Epithelial cell of proximal tubule (primary cell): ENCODE results near the gene FKBP6. TPM values are rescaled to one million over a fixed set of nuclear protein-coding genes. Genes with fewer than 3 reads are reported as not detected.
A peak's percentile ranks its signal among the peaks of the same experiment; 100 is the strongest.

Experiments
- DNase-seq: peaks from one replicate; pipeline ENCODE4 v3.0.0-alpha.2; 2011; ENCODE audit warnings: low read depth
- H3K4me3 ChIP-seq: 2 replicates; pipeline ENCODE4 v1.5.1; 2011; ENCODE audit warnings: low read depth, mild to moderate bottlenecking, low read length
- CTCF ChIP-seq: conservative IDR thresholded peaks from 2 replicates; pipeline ENCODE4 v1.5.1; 2012; ENCODE audit warnings: low read depth, mild to moderate bottlenecking, low read length
- total RNA-seq: library from RNA; depleted of rRNA; stranded (reverse); fragments of >200 nt; gene quantifications from 2 replicates; pipeline ENCODE4 v1.2.3, GENCODE V29; 2015

The FKBP6 gene
- total RNA-seq, 1 donor from 2014 or later: not detected

GRCh38 chr7:73332447-73332846 lies 4.5 kb downstream of the FKBP6 start:
- no peak for TF ChIP-seq CTCF
- no peak overlapping the region for H3K4me3 ChIP-seq
- no peak for DNase-seq

- no peak overlapping the region for H3K4me3 ChIP-seq
- no peak for DNase-seq
- no peak for TF ChIP-seq CTCF
Measured at GRCh38 chr7:73338321-73338720, 10.4 kb downstream of the FKBP6 start.

- no peak for DNase-seq
- no peak overlapping the region for H3K4me3 ChIP-seq
Measured at GRCh38 chr7:73340514-73340913, 12.6 kb downstream of the FKBP6 start.

GRCh38 chr7:73341877-73342276 lies 13.9 kb downstream of the FKBP6 start:
- H3K4me3 ChIP-seq: no peak overlapping the region
- no peak for DNase-seq
- no peak for TF ChIP-seq CTCF

More at GRCh38 chr7:73340514-73340913, 12.6 kb downstream of the FKBP6 start:
- TF ChIP-seq CTCF: no peak

GRCh38 chr7:73342645-73343044 lies 14.7 kb downstream of the FKBP6 start:
- no peak for DNase-seq
- TF ChIP-seq CTCF: peak; percentile 70
- no peak overlapping the region for H3K4me3 ChIP-seq

GRCh38 chr7:73343671-73344380 lies 15.9 kb downstream of the FKBP6 start:
- no peak for TF ChIP-seq CTCF
- no peak for DNase-seq
- H3K4me3 ChIP-seq: no peak overlapping the region

GRCh38 chr7:73345538-73345937 lies 17.6 kb downstream of the FKBP6 start:
- DNase-seq: no peak
- no peak for TF ChIP-seq CTCF
- H3K4me3 ChIP-seq: no peak overlapping the region
